K562 (cell line): Measurements from ENCODE around the gene METTL25B. TPM values are rescaled to one million over a fixed set of nuclear protein-coding genes. Genes with fewer than 3 reads are reported as not detected.

Experiments used
- ARID1B ChIP-seq: fragments of 450-650 bp; IDR thresholded peaks from 2 replicates; pipeline ENCODE4 v1.6.1; 2016; ENCODE audit warnings: antibody characterized with exemption, mild to moderate bottlenecking, inconsistent platforms
- CBX8 ChIP-seq: fragments of 200-600 bp; sonication (generic); IDR thresholded peaks from 2 replicates; pipeline ENCODE4 v1.6.1; 2012; ENCODE audit warnings: borderline replicate concordance, mixed run types, low read depth, mild to moderate bottlenecking, moderate library complexity, mixed read lengths, low read length, control low read depth, inconsistent platforms; ENCODE audit not compliant: poor library complexity, severe bottlenecking; ENCODE audit errors: extremely low read depth
- CTBP1 ChIP-seq: fragments of 450-650 bp; IDR thresholded peaks from 2 replicates; pipeline ENCODE4 v1.6.1; 2016; ENCODE audit warnings: borderline replicate concordance
- FOXK1 ChIP-seq: sonication (generic); formaldehyde crosslinking; IDR thresholded peaks from 2 replicates; pipeline ENCODE4 v1.8.0; 2022; ENCODE audit warnings: missing genetic modification reagents, mild to moderate bottlenecking, borderline replicate concordance
- GTF2A2 ChIP-seq: IDR thresholded peaks from 2 replicates; pipeline ENCODE4 v1.6.1; 2016; ENCODE audit warnings: mild to moderate bottlenecking, missing genetic modification characterization, missing compliant biosample characterization
- HMG20A ChIP-seq: fragments of 450-650 bp; formaldehyde crosslinking; conservative IDR thresholded peaks from 2 replicates; pipeline ENCODE4 v1.4.0; 2020; ENCODE audit warnings: mild to moderate bottlenecking, mixed read lengths
- HMGN3 ChIP-seq: IDR thresholded peaks from 2 replicates; pipeline ENCODE4 v1.6.1; 2011; ENCODE audit warnings: borderline replicate concordance, low read depth, mild to moderate bottlenecking, mixed read lengths, low read length; ENCODE audit not compliant: insufficient read length; ENCODE audit errors: extremely low read depth
- L3MBTL2 ChIP-seq: fragments of 450-650 bp; IDR thresholded peaks from 2 replicates; pipeline ENCODE4 v1.6.1; 2016; ENCODE audit warnings: mild to moderate bottlenecking, moderate library complexity
- MTF1 ChIP-seq: fragments of 250-450 bp; sonication (Bioruptor Pico); IDR thresholded peaks from 2 replicates; pipeline ENCODE4 v1.9.0; 2021; ENCODE audit warnings: moderate library complexity, mild to moderate bottlenecking, inconsistent platforms, borderline replicate concordance
- NR2C1 ChIP-seq, 2 experiments: fragments of 450-650 bp; IDR thresholded peaks; 2 replicates each; pipeline ENCODE4 v1.6.1; 2017; ENCODE audit warnings: mild to moderate bottlenecking in 2 of 2, antibody characterized with exemption in 1 of 2, inconsistent platforms in 1 of 2, missing compliant biosample characterization in 1 of 2, missing genetic modification characterization in 1 of 2
- POLR2AphosphoS5 ChIP-seq: IDR thresholded peaks from 2 replicates; pipeline ENCODE4 v1.6.1; 2011; ENCODE audit warnings: mild to moderate bottlenecking, low read depth, low read length, moderate library complexity; ENCODE audit not compliant: control insufficient read depth, insufficient read depth
- POLR2H ChIP-seq: IDR thresholded peaks from 2 replicates; pipeline ENCODE4 v1.6.1; 2016; ENCODE audit warnings: missing genetic modification characterization, low read depth, mild to moderate bottlenecking, control low read depth, missing compliant biosample characterization, moderate library complexity
- STAT5B ChIP-seq: fragments of 250-450 bp; sonication (Bioruptor Pico); IDR thresholded peaks from 2 replicates; pipeline ENCODE4 v1.8.0; 2021; ENCODE audit warnings: mild to moderate bottlenecking, inconsistent platforms
- polyA plus RNA-seq, 8 experiments: library from polyadenylated mRNA; depleted of rRNA in 4 of 8; stranded (reverse) in 5 of 8; unstranded in 3 of 8; fragments of >200 nt; fragmentation: Nextera tagmentation in 2 of 8; fragmentation: Illumina TruSeq in 1 of 8; extraction: Ambion mirVana in 2 of 8; extraction: Trizol in 1 of 8; gene quantifications; 2 replicates each; pipeline versions ENCODE4 v1.2.1 to v1.2.3, GENCODE V29; 2011 to 2014; ENCODE audit warnings: inconsistent platforms in 1 of 8, missing spikeins in 1 of 8
- total RNA-seq, 7 experiments: library from RNA; depleted of rRNA in 6 of 7; stranded (reverse); fragments of >200 nt in 6 of 7; fragmentation: Illumina TruSeq in 2 of 7; extraction: Trizol in 2 of 7; gene quantifications; 2 replicates each; pipeline versions ENCODE4 v1.2.1 to v1.2.3, GENCODE V29; 2011 to 2021; ENCODE audit warnings: low replicate concordance in 1 of 7
- TF ChIP-seq, protein P1 (sequence below): fragments of 250-450 bp; sonication (Bioruptor Pico); IDR thresholded peaks from 2 replicates; pipeline ENCODE4 v1.9.0; 2021; ENCODE audit warnings: mild to moderate bottlenecking
- TF ChIP-seq, protein P2 (sequence below): fragments of 450-650 bp; formaldehyde crosslinking; IDR thresholded peaks from 2 replicates; pipeline ENCODE4 v1.4.0; 2020; ENCODE audit warnings: mild to moderate bottlenecking, mixed read lengths
- TF ChIP-seq, protein P3 (sequence below), 2 experiments: fragments of 150-350 bp in 1 of 2; IDR thresholded peaks; 2 replicates each; pipeline ENCODE4 v1.6.1; 2012 to 2016; ENCODE audit warnings: low read depth in 2 of 2, low read length in 2 of 2, mild to moderate bottlenecking in 1 of 2, moderate library complexity in 1 of 2

Gene METTL25B
- total and polyA plus RNA-seq, 9 of the 15 experiments (the other 6 are each of a cell fraction or from before 2014, with no cell fraction given) = 7.7 to 48.3 (median 33.1) TPM

DNA sequence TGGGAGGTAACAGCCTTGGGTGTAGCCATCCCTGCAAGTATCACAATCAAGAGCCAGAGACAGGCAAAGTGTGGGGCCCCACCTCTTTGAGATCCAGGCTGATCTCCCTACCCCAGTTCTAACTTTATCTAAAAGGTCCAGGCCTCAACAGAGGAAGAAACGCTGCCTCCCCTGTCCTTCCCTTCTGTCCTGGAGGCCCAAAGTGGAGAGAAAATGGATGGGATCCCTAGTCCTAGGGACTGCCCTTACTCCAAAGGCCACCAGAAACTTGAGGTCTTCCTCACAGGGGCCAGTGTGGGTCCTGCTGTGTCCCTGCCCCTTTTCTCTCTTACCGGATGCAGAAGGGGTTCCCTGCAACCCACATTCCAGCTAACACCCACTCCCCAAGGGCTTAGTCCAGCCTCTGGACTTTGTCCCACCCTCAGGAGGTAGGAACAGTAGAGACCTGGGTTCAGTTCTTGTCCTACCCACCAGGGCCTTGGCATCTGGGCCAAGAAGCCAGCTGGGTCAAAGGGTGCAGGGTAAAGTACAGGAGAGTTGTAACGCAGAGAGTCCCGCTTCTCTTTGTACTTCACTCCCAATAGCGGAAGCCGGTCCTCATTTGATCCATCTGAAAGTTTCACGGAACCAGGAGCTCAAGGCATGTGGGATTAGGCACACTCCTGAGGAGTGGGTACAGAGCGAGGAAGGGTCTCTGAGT is 21.3 kb downstream of the METTL25B start (continued):
- TF ChIP-seq GTF2A2 (tag) (no peak), HMG20A (CRISPR knock-in tag) (no peak), FOXK1 (CRISPR knock-in tag) (peak; percentile 70; the same call in 1 of the 2 replicates), STAT5B (no peak), HMGN3 (no peak), MTF1 (CRISPR knock-in tag) (no peak), L3MBTL2 (no peak), CBX8 (no peak), ARID1B (peak; percentile 75), NR2C1 (IDR thresholded peaks at IDR 0.05) (no peak), NR2C1 (tag; IDR thresholded peaks at IDR 0.05) (no peak), CTBP1 (peak; percentile 14; the same call in 1 of the 2 replicates), POLR2AphosphoS5 (peak; percentile 17; the same call in 1 of the 2 replicates), POLR2H (tag) (no peak)
- TF ChIP-seq, protein P1, sequence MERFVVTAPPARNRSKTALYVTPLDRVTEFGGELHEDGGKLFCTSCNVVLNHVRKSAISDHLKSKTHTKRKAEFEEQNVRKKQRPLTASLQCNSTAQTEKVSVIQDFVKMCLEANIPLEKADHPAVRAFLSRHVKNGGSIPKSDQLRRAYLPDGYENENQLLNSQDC = no peak
- TF ChIP-seq, protein P2, sequence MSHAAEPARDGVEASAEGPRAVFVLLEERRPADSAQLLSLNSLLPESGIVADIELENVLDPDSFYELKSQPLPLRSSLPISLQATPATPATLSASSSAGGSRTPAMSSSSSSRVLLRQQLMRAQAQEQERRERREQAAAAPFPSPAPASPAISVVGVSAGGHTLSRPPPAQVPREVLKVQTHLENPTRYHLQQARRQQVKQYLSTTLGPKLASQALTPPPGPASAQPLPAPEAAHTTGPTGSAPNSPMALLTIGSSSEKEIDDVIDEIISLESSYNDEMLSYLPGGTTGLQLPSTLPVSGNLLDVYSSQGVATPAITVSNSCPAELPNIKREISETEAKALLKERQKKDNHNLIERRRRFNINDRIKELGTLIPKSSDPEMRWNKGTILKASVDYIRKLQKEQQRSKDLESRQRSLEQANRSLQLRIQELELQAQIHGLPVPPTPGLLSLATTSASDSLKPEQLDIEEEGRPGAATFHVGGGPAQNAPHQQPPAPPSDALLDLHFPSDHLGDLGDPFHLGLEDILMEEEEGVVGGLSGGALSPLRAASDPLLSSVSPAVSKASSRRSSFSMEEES (CRISPR knock-in tag) = no peak
- TF ChIP-seq, protein P3, sequence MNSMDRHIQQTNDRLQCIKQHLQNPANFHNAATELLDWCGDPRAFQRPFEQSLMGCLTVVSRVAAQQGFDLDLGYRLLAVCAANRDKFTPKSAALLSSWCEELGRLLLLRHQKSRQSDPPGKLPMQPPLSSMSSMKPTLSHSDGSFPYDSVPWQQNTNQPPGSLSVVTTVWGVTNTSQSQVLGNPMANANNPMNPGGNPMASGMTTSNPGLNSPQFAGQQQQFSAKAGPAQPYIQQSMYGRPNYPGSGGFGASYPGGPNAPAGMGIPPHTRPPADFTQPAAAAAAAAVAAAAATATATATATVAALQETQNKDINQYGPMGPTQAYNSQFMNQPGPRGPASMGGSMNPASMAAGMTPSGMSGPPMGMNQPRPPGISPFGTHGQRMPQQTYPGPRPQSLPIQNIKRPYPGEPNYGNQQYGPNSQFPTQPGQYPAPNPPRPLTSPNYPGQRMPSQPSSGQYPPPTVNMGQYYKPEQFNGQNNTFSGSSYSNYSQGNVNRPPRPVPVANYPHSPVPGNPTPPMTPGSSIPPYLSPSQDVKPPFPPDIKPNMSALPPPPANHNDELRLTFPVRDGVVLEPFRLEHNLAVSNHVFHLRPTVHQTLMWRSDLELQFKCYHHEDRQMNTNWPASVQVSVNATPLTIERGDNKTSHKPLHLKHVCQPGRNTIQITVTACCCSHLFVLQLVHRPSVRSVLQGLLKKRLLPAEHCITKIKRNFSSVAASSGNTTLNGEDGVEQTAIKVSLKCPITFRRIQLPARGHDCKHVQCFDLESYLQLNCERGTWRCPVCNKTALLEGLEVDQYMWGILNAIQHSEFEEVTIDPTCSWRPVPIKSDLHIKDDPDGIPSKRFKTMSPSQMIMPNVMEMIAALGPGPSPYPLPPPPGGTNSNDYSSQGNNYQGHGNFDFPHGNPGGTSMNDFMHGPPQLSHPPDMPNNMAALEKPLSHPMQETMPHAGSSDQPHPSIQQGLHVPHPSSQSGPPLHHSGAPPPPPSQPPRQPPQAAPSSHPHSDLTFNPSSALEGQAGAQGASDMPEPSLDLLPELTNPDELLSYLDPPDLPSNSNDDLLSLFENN (IDR thresholded peaks at IDR 0.05; ENCODE audit: low read depth in 2 of 2, low read length in 2 of 2) = no peak
